Superior temporal gyrus (tissue), 1 donor: ENCODE data around the gene WDR62.

Experiments used
- DNase-seq: peaks from one replicate; pipeline ENCODE4 v3.0.0-alpha.2; 2016; ENCODE audit errors: extremely low spot score

The WDR62 gene

GRCh38 chr19:36054733-36055686, at the start of gene WDR62:
Gene WDR62, plus strand, starts transcription at chr19:36054897. Its CDS starts 75 bp downstream, at chr19:36054972.
- DNase-seq = no peak

DNA sequence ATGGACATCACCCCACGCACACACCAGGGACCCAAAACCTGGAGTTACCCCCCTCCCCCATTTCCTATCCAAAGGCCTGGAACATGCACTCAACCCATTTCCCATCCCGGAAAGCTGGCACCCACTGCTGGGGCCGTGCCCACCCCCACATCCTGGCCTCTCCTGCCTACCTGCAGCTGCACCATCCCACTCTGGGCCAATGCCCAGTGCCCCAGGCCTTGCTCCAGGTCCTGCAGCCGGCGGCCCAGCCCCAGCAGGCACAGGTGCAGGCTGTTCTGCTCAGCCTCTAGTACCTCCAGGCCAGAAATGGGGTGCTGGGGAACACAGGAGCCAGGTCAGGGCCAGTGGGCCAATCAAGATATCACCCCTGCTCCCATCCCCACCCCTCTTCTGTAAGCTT, 47.7 kb upstream of the WDR62 start:
- no peak for DNase-seq

- no peak for DNase-seq
Measured at GRCh38 chr19:36008336-36008978, 46.2 kb upstream of the WDR62 start, which contains the start of gene SYNE4. Gene SYNE4, minus strand, starts transcription at chr19:36008813. Its CDS starts 132 bp downstream, at chr19:36008681.

DNA sequence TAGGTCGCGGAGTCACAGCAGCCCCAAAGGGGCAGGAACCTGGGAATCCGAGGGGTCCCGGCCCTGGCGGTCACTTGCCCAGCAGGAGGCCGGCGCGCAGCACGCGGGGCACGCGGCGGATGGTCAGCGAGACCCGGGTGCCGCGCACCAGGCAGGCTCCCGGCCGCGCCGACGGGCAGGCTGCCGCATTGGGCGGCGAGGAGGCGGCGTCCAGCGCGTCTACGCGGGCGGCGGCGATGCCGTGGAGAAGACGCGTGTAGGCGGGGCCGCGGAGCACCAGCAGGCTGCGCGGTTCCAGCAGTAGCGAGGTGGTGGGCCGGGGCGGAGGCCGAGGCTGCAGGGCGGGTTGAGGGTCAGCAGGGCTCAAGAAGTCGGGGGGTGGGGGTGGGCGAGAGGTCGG, 45.5 kb upstream of the WDR62 start:
- DNase-seq = peak; percentile 46

- DNase-seq = no peak
Measured at GRCh38 chr19:36009633-36010379, 44.9 kb upstream of the WDR62 start.

DNA sequence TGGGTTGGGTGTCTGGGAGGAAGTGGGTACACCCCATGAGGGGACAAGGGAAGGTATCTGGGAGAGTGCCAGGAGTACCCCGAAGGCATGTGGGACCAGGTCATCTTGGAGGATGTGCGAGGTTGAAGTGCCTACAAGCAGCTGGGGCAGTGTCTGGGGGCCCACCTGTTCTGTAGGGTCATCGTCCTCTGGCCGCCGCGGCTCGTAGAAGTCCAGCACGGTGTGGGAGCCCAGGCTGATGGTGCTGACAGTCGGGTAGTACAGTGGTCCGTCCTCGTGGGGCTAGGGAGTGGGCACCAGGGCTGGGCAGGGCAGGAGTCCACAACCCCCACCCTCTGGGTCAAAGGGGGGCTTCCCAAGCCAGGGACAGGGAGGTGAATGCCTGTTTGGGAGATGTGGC, 44.3 kb upstream of the WDR62 start:
- no peak for DNase-seq

DNA sequence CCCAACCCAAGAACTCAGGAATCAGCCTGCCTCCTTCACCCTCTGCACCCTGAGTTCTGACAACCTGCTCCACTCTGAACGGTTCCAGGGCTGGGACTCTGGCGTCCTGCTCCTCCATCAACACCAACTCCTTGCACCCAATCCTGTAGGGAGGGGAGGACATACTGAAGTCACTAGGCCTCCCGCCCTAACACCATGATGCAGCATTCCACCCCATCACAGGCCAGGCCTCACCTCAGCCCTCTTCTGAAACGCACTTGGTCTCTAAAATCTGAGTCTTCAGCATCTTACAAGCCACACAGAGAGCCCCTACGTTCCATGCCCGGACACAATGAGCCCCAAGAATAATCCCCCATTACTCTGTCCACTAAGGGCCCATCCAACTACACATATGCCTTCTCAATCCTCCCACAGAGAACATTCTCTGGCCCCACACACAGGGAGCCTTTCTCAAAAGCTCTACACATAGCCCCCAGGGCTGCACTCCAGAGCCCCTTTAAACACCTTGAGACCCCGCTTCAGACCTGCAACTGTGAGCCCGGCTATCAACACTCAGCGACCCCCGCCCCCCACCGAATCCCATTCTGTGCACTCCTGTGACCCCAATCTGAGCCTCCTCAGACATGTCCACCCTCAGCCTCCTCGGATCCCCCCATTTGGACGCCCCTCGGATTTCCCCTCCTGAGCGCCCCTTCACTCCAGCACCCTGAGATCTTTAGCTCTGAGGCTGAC, 41.3 kb upstream of the WDR62 start:
- no peak for DNase-seq

- peak; percentile 99 for DNase-seq
Measured at GRCh38 chr19:36014012-36014924, 40.4 kb upstream of the WDR62 start, which contains the start of gene ALKBH6. Gene ALKBH6, minus strand, starts transcription at chr19:36014213. Its CDS starts 816 bp downstream, at chr19:36013397.

GRCh38 chr19:36019061-36019670, 35.5 kb upstream of the WDR62 start:
- no peak for DNase-seq

- no peak for DNase-seq
Measured at GRCh38 chr19:36023432-36023831, 31.3 kb upstream of the WDR62 start.

DNA sequence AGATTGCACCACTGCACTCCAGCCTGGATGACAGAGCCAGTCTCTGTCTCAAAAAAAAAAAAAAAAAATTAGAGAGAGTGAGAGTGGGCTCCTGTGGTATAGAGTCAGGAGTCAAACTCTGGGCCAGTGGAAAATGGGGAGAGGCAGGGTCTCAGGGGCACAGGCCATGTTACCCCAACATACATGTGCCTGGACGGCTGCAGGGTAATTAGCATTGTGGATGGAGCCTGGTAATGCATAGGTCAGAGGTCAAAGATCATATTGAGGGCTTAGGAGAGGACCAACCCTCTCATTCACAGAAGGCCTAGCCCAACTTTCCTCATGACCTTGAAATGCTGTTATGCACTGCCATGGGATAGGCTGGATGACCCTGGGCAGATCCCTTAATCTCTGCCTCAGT, 29.2 kb upstream of the WDR62 start:
- no peak for DNase-seq

DNA sequence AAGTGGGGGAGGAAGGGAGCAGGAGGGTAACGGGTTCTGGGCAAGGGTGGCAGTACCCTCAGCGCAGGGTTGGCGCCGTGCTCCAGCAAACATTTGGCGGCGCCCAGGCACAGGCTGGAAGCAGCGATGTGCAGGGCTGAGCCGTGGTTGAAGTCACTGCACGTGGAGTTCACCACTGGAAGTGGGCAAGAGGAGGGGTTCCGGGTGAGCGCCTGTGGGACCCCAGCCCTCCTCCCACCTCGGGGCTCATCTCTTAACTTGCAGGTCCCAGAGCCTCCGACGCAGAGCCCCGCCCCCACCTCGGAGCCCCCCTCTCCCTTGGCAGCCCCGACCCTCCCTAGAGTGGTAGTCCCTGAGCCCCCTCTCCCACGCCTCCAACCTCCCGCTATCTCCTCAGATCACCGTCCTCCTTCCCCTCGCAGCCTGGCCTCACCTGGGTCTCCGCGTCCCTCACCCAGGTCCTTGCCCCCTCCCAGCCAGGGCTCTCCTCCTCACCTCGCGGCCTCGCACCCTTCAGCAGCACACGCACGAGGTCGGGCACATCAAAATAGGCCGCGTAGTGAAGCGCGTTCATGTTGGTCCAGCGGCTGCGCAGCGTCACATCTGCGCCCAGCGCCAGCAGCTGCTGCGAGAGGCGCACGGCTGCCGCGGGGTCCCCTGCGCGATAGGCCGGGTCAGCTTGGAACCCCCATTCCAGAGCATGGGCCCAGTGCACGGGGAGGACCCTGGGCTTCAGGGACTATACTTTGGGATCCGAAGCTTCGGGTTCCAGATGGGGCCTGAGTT, 28.4 kb upstream of the WDR62 start:
- DNase-seq = no peak

DNA sequence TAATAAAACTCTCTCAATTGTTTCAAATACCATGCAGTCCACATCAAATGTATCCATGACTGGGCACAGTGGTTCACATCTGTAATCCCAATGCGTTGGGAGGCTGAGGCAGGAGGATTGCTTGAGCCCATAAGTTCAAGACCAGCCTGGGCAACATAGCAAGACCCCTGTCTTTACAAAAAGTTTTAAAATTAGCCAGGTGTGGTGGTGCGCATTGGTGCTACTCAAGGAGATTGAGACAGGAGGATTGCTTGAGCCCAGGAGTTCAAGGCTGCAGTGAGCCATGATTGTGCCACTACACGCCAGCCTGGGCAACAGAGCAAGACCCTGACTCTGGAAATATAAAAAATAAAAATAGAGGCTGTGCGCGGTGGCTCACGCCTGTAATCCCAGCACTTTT, 27.0 kb upstream of the WDR62 start:
- DNase-seq = no peak

DNA sequence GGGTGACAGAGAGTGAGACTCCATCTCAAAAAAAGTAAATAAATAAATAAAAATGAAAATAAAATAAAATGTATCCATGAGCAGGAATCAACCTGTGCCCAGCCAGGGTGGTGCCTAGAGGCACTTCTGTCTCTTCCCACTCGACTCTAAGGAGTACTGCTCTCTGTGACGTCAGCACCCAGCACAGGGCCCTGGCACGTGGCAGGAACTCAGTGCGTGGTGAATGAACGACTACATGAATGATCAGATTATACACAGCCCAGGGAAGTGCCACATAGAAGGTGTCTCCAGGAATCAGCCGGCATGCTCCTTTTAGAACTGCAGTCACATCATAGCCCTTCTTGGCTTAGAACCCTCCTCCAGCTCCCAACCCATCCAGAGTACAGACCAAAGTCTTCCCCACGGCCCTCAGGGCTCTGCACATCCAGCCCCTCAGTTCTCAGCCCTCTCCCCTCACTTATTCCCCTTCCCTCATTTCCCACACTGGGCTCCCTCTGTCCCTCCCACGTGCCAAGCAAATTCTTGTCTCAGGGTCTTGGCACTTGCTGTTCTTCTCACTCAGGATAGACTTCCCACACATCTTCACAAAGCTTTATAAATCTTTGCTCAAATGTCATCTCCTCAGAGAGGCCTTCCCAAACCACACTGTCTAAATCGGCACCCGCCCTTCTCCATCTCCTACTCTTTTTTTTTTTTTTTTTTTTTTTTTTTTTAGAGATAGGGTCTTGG, 26.2 kb upstream of the WDR62 start:
- peak; percentile 53 for DNase-seq

- DNase-seq = no peak
Measured at GRCh38 chr19:36030264-36031148, 24.2 kb upstream of the WDR62 start.

- no peak for DNase-seq
Measured at GRCh38 chr19:36031308-36031707, 23.4 kb upstream of the WDR62 start.
